ENCODE measurements around the gene CSF1. TPM values are rescaled to one million over a fixed set of nuclear protein-coding genes. Genes with fewer than 3 reads are reported as not detected.

The CSF1 gene
- total and polyA plus RNA-seq, 2 experiments from 2014 or later: 1.4 to 3.5 TPM

DNA sequence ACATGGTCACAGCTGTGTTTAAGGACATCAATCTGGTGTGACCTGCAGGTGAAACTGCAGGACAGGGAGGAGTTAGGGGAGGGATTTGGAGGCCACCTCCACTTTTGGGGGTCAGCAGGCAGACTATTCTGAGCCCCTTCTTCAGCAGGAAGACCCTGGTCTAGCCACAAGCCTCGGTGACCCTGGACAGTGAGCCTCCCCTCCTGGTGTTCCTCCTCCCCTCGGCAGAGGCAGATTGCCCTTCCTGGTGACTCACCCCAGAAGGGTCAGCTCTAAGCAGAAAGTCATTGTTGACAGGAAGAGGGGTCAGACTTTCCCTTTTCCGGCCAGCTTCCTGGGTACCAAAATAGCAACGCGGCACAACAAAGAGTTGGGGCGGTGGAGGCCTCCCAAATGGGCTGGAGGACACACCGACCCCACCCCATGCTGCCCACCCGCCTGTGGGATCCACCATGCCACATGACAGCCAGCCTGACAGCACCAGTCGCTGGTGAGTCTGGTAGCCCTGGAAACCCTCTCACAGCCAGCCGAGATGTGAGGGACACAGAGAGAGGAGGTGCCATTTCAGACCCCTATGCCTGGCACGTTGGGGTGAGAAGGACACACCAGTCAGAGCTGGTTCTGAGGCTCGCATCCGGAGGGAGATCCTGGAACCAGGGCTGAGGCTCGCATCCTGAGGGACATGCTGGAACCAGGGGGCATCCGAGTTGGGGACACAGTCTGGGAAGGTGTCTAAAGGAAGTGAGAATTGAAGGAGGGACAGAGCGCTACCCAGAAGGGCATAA is 14.7 kb upstream of the CSF1 start:
- Mint-ChIP-seq H3K4me3 (no peak overlapping the region), H3K4me1 (no peaks in the 10 kb centered on the region; the same call in 2 of the 3 replicates), H3K36me3 (ENCODE audit: low read depth) (no peaks in the 10 kb centered on the region), H3K27me3 (ENCODE audit: insufficient read depth, low read depth, poor library complexity) (no peaks in the 10 kb centered on the region), H3K9me3 (no peaks in the 10 kb centered on the region), H3K27ac (no peak overlapping the region)
- Histone ChIP-seq H3F3A (replicated peaks; ENCODE audit: low read depth) (no peaks in the 10 kb centered on the region), H3K27ac (ENCODE audit: low read depth) (no peak overlapping the region), H3K9me2 (ENCODE audit: insufficient read depth) (peaks cover 13% of the 10 kb centered on the region; the same call in 1 of the 2 replicates), H3K4me1 (ENCODE audit: insufficient read depth) (no peaks in the 10 kb centered on the region), H2AFZ (no peak overlapping the region), H3K4me2 (no peak overlapping the region), H3K27me3 (ENCODE audit: insufficient read depth) (no peaks in the 10 kb centered on the region), H4K20me1 (replicated peaks; ENCODE audit: insufficient read depth) (no peaks in the 10 kb centered on the region), H3K79me2 (replicated peaks; ENCODE audit: insufficient read depth) (no peaks in the 10 kb centered on the region), H3K4me3 (no peak overlapping the region), H3K36me3 (ENCODE audit: insufficient read depth) (no peaks in the 10 kb centered on the region)
- DNase-seq (ENCODE audit: low spot score) (no peak), ATAC-seq (no peak)
- TF ChIP-seq CREB1 (CRISPR knock-in tag; IDR thresholded peaks at IDR 0.05; ENCODE audit: low read depth): no peak
- no peak for TF ChIP-seq EZH2phosphoT487 (IDR thresholded peaks at IDR 0.05; ENCODE audit: unreplicated experiment)
- TF ChIP-seq EZH2 (IDR thresholded peaks at IDR 0.05; ENCODE audit: low read depth, unreplicated experiment): no peak
- TF ChIP-seq, protein P1, sequence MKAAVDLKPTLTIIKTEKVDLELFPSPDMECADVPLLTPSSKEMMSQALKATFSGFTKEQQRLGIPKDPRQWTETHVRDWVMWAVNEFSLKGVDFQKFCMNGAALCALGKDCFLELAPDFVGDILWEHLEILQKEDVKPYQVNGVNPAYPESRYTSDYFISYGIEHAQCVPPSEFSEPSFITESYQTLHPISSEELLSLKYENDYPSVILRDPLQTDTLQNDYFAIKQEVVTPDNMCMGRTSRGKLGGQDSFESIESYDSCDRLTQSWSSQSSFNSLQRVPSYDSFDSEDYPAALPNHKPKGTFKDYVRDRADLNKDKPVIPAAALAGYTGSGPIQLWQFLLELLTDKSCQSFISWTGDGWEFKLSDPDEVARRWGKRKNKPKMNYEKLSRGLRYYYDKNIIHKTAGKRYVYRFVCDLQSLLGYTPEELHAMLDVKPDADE (IDR thresholded peaks at IDR 0.05): no peak
- TF ChIP-seq POLR2AphosphoS5 (IDR thresholded peaks at IDR 0.05; ENCODE audit: low read depth): no peak
- no peak for TF ChIP-seq JUNB (IDR thresholded peaks at IDR 0.05; ENCODE audit: unreplicated experiment)
- TF ChIP-seq, protein P2, sequence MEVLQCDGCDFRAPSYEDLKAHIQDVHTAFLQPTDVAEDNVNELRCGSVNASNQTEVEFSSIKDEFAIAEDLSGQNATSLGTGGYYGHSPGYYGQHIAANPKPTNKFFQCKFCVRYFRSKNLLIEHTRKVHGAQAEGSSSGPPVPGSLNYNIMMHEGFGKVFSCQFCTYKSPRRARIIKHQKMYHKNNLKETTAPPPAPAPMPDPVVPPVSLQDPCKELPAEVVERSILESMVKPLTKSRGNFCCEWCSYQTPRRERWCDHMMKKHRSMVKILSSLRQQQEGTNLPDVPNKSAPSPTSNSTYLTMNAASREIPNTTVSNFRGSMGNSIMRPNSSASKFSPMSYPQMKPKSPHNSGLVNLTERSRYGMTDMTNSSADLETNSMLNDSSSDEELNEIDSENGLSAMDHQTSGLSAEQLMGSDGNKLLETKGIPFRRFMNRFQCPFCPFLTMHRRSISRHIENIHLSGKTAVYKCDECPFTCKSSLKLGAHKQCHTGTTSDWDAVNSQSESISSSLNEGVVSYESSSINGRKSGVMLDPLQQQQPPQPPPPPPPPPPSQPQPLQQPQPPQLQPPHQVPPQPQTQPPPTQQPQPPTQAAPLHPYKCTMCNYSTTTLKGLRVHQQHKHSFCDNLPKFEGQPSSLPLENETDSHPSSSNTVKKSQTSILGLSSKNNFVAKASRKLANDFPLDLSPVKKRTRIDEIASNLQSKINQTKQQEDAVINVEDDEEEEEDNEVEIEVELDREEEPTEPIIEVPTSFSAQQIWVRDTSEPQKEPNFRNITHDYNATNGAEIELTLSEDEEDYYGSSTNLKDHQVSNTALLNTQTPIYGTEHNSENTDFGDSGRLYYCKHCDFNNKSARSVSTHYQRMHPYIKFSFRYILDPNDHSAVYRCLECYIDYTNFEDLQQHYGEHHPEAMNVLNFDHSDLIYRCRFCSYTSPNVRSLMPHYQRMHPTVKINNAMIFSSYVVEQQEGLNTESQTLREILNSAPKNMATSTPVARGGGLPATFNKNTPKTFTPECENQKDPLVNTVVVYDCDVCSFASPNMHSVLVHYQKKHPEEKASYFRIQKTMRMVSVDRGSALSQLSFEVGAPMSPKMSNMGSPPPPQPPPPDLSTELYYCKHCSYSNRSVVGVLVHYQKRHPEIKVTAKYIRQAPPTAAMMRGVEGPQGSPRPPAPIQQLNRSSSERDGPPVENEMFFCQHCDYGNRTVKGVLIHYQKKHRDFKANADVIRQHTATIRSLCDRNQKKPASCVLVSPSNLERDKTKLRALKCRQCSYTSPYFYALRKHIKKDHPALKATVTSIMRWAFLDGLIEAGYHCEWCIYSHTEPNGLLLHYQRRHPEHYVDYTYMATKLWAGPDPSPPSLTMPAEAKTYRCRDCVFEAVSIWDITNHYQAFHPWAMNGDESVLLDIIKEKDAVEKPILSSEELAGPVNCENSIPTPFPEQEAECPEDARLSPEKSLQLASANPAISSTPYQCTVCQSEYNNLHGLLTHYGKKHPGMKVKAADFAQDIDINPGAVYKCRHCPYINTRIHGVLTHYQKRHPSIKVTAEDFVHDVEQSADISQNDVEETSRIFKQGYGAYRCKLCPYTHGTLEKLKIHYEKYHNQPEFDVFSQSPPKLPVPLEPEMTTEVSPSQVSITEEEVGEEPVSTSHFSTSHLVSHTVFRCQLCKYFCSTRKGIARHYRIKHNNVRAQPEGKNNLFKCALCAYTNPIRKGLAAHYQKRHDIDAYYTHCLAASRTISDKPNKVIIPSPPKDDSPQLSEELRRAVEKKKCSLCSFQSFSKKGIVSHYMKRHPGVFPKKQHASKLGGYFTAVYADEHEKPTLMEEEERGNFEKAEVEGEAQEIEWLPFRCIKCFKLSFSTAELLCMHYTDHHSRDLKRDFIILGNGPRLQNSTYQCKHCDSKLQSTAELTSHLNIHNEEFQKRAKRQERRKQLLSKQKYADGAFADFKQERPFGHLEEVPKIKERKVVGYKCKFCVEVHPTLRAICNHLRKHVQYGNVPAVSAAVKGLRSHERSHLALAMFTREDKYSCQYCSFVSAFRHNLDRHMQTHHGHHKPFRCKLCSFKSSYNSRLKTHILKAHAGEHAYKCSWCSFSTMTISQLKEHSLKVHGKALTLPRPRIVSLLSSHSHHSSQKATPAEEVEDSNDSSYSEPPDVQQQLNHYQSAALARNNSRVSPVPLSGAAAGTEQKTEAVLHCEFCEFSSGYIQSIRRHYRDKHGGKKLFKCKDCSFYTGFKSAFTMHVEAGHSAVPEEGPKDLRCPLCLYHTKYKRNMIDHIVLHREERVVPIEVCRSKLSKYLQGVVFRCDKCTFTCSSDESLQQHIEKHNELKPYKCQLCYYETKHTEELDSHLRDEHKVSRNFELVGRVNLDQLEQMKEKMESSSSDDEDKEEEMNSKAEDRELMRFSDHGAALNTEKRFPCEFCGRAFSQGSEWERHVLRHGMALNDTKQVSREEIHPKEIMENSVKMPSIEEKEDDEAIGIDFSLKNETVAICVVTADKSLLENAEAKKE (CRISPR knock-in tag; IDR thresholded peaks at IDR 0.05): no peak
- no peak for TF ChIP-seq NANOG (IDR thresholded peaks at IDR 0.05; ENCODE audit: borderline replicate concordance)
- TF ChIP-seq, protein P3, sequence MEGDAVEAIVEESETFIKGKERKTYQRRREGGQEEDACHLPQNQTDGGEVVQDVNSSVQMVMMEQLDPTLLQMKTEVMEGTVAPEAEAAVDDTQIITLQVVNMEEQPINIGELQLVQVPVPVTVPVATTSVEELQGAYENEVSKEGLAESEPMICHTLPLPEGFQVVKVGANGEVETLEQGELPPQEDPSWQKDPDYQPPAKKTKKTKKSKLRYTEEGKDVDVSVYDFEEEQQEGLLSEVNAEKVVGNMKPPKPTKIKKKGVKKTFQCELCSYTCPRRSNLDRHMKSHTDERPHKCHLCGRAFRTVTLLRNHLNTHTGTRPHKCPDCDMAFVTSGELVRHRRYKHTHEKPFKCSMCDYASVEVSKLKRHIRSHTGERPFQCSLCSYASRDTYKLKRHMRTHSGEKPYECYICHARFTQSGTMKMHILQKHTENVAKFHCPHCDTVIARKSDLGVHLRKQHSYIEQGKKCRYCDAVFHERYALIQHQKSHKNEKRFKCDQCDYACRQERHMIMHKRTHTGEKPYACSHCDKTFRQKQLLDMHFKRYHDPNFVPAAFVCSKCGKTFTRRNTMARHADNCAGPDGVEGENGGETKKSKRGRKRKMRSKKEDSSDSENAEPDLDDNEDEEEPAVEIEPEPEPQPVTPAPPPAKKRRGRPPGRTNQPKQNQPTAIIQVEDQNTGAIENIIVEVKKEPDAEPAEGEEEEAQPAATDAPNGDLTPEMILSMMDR (conservative IDR thresholded peaks at IDR 0.05; ENCODE audit: low read depth in 2 of 2): no peak
- TF ChIP-seq ZNF331 (CRISPR knock-in tag; IDR thresholded peaks at IDR 0.05; ENCODE audit: low read depth): no peak
- no peak for TF ChIP-seq ZNF114 (CRISPR knock-in tag; IDR thresholded peaks at IDR 0.05)

All from GM23338 (cell line).